OCI-LY1 (cell line): ENCODE results near the gene CMTR2.

Experiments
- H2AFZ ChIP-seq: fragments of 200-600 bp; sonication (generic), shearing (Covaris generic); 2 replicates; pipeline ENCODE4 v1.6.0; 2014; ENCODE audit warnings: antibody characterized with exemption, mild to moderate bottlenecking, low read length
- H3F3A ChIP-seq: fragments of 200-600 bp; sonication (generic), shearing (Covaris generic); 2 replicates; pipeline ENCODE4 v1.6.0; 2014; ENCODE audit warnings: mild to moderate bottlenecking, antibody characterized with exemption, low read length, moderate library complexity; ENCODE audit not compliant: insufficient read depth
- H3K27ac ChIP-seq: fragments of 200-600 bp; sonication (generic); 2 replicates; pipeline ENCODE4 v1.5.1; 2014; ENCODE audit warnings: low read length, mixed run types, mild to moderate bottlenecking, low read depth; ENCODE audit not compliant: poor library complexity, severe bottlenecking
- H3K27me3 ChIP-seq: fragments of 200-600 bp; sonication (generic); 2 replicates; pipeline ENCODE4 v1.6.0; 2014; ENCODE audit warnings: antibody characterized with exemption, mild to moderate bottlenecking, low read length, moderate library complexity; ENCODE audit not compliant: insufficient read depth
- H3K36me3 ChIP-seq: fragments of 200-600 bp; sonication (generic); 2 replicates; pipeline ENCODE4 v1.6.1; 2014; ENCODE audit warnings: mild to moderate bottlenecking, antibody characterized with exemption, low read length, moderate library complexity, mixed read lengths; ENCODE audit not compliant: insufficient read depth
- H3K4me1 ChIP-seq: fragments of 200-600 bp; sonication (generic); 2 replicates; pipeline ENCODE4 v1.5.1; 2014; ENCODE audit warnings: mild to moderate bottlenecking, low read length, moderate library complexity; ENCODE audit not compliant: insufficient read depth, severe bottlenecking
- H3K4me2 ChIP-seq: fragments of 200-600 bp; sonication (generic), shearing (Covaris generic); 2 replicates; pipeline ENCODE4 v1.6.1; 2014; ENCODE audit warnings: low read length
- H3K4me3 ChIP-seq: fragments of 200-600 bp; sonication (generic); 2 replicates; pipeline ENCODE4 v1.5.1; 2014; ENCODE audit warnings: low read length, low read depth, mild to moderate bottlenecking, mixed read lengths; ENCODE audit not compliant: poor library complexity, severe bottlenecking
- H3K79me2 ChIP-seq: fragments of 200-600 bp; shearing (Covaris generic); 2 replicates; pipeline ENCODE4 v1.6.1; 2016; ENCODE audit warnings: mixed run types, low read length, mixed read lengths; ENCODE audit not compliant: insufficient read depth
- H3K9ac ChIP-seq: fragments of 200-600 bp; sonication (generic), shearing (Covaris generic); 2 replicates; pipeline ENCODE4 v1.6.1; 2014; ENCODE audit warnings: mild to moderate bottlenecking, low read length, mixed read lengths
- H3K9me2 ChIP-seq: fragments of 200-600 bp; sonication (generic), shearing (Covaris generic); 2 replicates; pipeline ENCODE4 v1.6.1; 2014; ENCODE audit warnings: low read depth, mild to moderate bottlenecking, low read length, mixed read lengths
- H3K9me3 ChIP-seq: fragments of 200-600 bp; shearing (Covaris generic); 2 replicates; pipeline ENCODE4 v1.6.1; 2014; ENCODE audit warnings: low read length, mixed read lengths
- H4K20me1 ChIP-seq: fragments of 200-600 bp; sonication (generic), shearing (Covaris generic); 2 replicates; pipeline ENCODE4 v1.6.0; 2016; ENCODE audit warnings: mild to moderate bottlenecking, low read length; ENCODE audit not compliant: insufficient read depth
- CTCF ChIP-seq: fragments of 200-600 bp; sonication (generic), shearing (Covaris generic); IDR thresholded peaks from 2 replicates; pipeline ENCODE4 v1.5.1; 2017; ENCODE audit warnings: mild to moderate bottlenecking, antibody characterized with exemption, low read length, moderate library complexity, mixed read lengths
- EZH2 ChIP-seq: fragments of 200-600 bp; sonication (generic), shearing (Covaris generic); IDR thresholded peaks from 2 replicates; pipeline ENCODE4 v1.8.0; 2017; ENCODE audit warnings: borderline replicate concordance, mixed run types, mild to moderate bottlenecking, antibody characterized with exemption, low read length, moderate library complexity, mixed read lengths

CMTR2 gene

GRCh38 chr16:71260995-71261394 is 28.2 kb downstream of the CMTR2 start:
- H3K4me3 ChIP-seq = no peak overlapping the region
- H3K36me3 ChIP-seq = no peaks in the 10 kb centered on the region
- no peak overlapping the region for H2AFZ ChIP-seq
- no peak overlapping the region for H3K9ac ChIP-seq
- H3F3A ChIP-seq = no peaks in the 10 kb centered on the region
- no peaks in the 10 kb centered on the region for H3K9me2 ChIP-seq
- no peaks in the 10 kb centered on the region for H4K20me1 ChIP-seq
- H3K27ac ChIP-seq = no peak overlapping the region
- TF ChIP-seq EZH2 = no peak
- TF ChIP-seq CTCF = no peak
- no peaks in the 10 kb centered on the region for H3K79me2 ChIP-seq
- H3K4me2 ChIP-seq = no peak overlapping the region
- H3K9me3 ChIP-seq = no peaks in the 10 kb centered on the region
- no peaks in the 10 kb centered on the region for H3K4me1 ChIP-seq
- no peaks in the 10 kb centered on the region for H3K27me3 ChIP-seq

GRCh38 chr16:71259086-71259485 is 30.1 kb downstream of the CMTR2 start:
- no peak overlapping the region for H3K4me3 ChIP-seq

GRCh38 chr16:71258372-71258771 is 30.8 kb downstream of the CMTR2 start:
- no peak overlapping the region for H3K4me3 ChIP-seq
- H2AFZ ChIP-seq = no peak overlapping the region
- H3K79me2 ChIP-seq = no peaks in the 10 kb centered on the region
- H3K4me2 ChIP-seq = no peak overlapping the region
- H3K9me3 ChIP-seq = no peaks in the 10 kb centered on the region
- H3F3A ChIP-seq = no peaks in the 10 kb centered on the region
- H4K20me1 ChIP-seq = no peaks in the 10 kb centered on the region
- no peaks in the 10 kb centered on the region for H3K4me1 ChIP-seq
- TF ChIP-seq EZH2 (no peak), CTCF (no peak)
- H3K9ac ChIP-seq = no peak overlapping the region
- no peaks in the 10 kb centered on the region for H3K36me3 ChIP-seq
- H3K9me2 ChIP-seq = no peaks in the 10 kb centered on the region
- no peaks in the 10 kb centered on the region for H3K27me3 ChIP-seq
- no peak overlapping the region for H3K27ac ChIP-seq

More at GRCh38 chr16:71259086-71259485, 30.1 kb downstream of the CMTR2 start:
- H3K4me2 ChIP-seq = no peak overlapping the region
- H3K27me3 ChIP-seq = no peaks in the 10 kb centered on the region
- H3K9me3 ChIP-seq = no peaks in the 10 kb centered on the region
- H3K79me2 ChIP-seq = no peaks in the 10 kb centered on the region
- H3K27ac ChIP-seq = no peak overlapping the region
- H3K4me1 ChIP-seq = no peaks in the 10 kb centered on the region
- no peaks in the 10 kb centered on the region for H3F3A ChIP-seq
- H4K20me1 ChIP-seq = no peaks in the 10 kb centered on the region
- H3K36me3 ChIP-seq = no peaks in the 10 kb centered on the region
- no peak overlapping the region for H3K9ac ChIP-seq
- TF ChIP-seq CTCF (no peak), EZH2 (no peak)
- no peaks in the 10 kb centered on the region for H3K9me2 ChIP-seq
- no peak overlapping the region for H2AFZ ChIP-seq
